Measurements from ENCODE around the gene PPDPF.

The PPDPF gene

GRCh38 chr20:63560333-63560805 lies 39.8 kb downstream of the PPDPF start:
- DNase-seq (ENCODE audit: extremely low spot score, insufficient read length, low read depth) = no peak

GRCh38 chr20:63560856-63561609 lies 40.5 kb downstream of the PPDPF start:
- DNase-seq (ENCODE audit: extremely low spot score, insufficient read length, low read depth) (no peak), FAIRE-seq (no peak)

More at GRCh38 chr20:63560333-63560805, 39.8 kb downstream of the PPDPF start:
- no peak for FAIRE-seq

- FAIRE-seq (no peak), DNase-seq (ENCODE audit: extremely low spot score, insufficient read length, low read depth) (no peak)
Measured at GRCh38 chr20:63561624-63562396, 41.2 kb downstream of the PPDPF start.

GRCh38 chr20:63562461-63563224 lies 42.1 kb downstream of the PPDPF start:
- DNase-seq (ENCODE audit: extremely low spot score, insufficient read length, low read depth) (peak; percentile 54), FAIRE-seq (peak; percentile 84)

GRCh38 chr20:63563225-63563935 lies 42.8 kb downstream of the PPDPF start:
- DNase-seq (ENCODE audit: extremely low spot score, insufficient read length, low read depth) (no peak), FAIRE-seq (no peak)

GRCh38 chr20:63564036-63564810 lies 43.7 kb downstream of the PPDPF start:
- FAIRE-seq (no peak), DNase-seq (ENCODE audit: extremely low spot score, insufficient read length, low read depth) (no peak)

GRCh38 chr20:63565021-63565698 lies 44.6 kb downstream of the PPDPF start:
- DNase-seq (ENCODE audit: extremely low spot score, insufficient read length, low read depth) (no peak), FAIRE-seq (no peak)

- FAIRE-seq = no peak
- DNase-seq (ENCODE audit: extremely low spot score, insufficient read length, low read depth) = no peak
Measured at GRCh38 chr20:63565699-63566335, 45.3 kb downstream of the PPDPF start.

GRCh38 chr20:63566395-63567135 lies 46.0 kb downstream of the PPDPF start:
- DNase-seq (ENCODE audit: extremely low spot score, insufficient read length, low read depth) = no peak
- FAIRE-seq = no peak

GRCh38 chr20:63567136-63567385 lies 46.5 kb downstream of the PPDPF start:
- FAIRE-seq = no peak
- no peak for DNase-seq (ENCODE audit: extremely low spot score, insufficient read length, low read depth)

GRCh38 chr20:63567386-63568169 lies 47.0 kb downstream of the PPDPF start:
- no peak for DNase-seq (ENCODE audit: extremely low spot score, insufficient read length, low read depth)
- peak; percentile 98 for FAIRE-seq

- no peak for DNase-seq (ENCODE audit: extremely low spot score, insufficient read length, low read depth)
- FAIRE-seq = peak; percentile 24
Measured at GRCh38 chr20:63568170-63568981, 47.8 kb downstream of the PPDPF start.

GRCh38 chr20:63568986-63569949 lies 48.7 kb downstream of the PPDPF start:
- DNase-seq (ENCODE audit: extremely low spot score, insufficient read length, low read depth) = no peak
- FAIRE-seq = no peak

GRCh38 chr20:63570281-63571086 lies 49.9 kb downstream of the PPDPF start:
- FAIRE-seq = no peak

More at GRCh38 chr20:63570281-63571086, 49.9 kb downstream of the PPDPF start:
- no peak for DNase-seq (ENCODE audit: extremely low spot score, insufficient read length, low read depth)

Data from GM18507 (cell line).